Gastroesophageal sphincter (tissue), 4 donors: ENCODE data around the gene ADAR. TPM values are rescaled to one million over a fixed set of nuclear protein-coding genes. Genes with fewer than 3 reads are reported as not detected.
A peak's percentile ranks its signal among the peaks of the same experiment; 100 is the strongest.
"Not testable (repeated sequence)": the region's sequence is repeated elsewhere in the genome, so short reads cannot be mapped to it uniquely, and the experiment has no call there.

Source experiments
- ATAC-seq: fragments of 150-250 bp; one replicate; pipeline ENCODE4 v1.9.1; 2016; ENCODE audit warnings: mild to moderate bottlenecking, moderate library complexity
- H3K27ac ChIP-seq, 4 donors: fragments of 200-600 bp; sonication (generic) in 3 of 4; 1 replicate in 3 of 4; 2 replicates in 1 of 4; pipeline ENCODE4 v1.5.1; 2016 to 2019
- H3K27me3 ChIP-seq: fragments of 200-600 bp; sonication (generic); one replicate; pipeline ENCODE4 v1.5.1; 2019
- H3K36me3 ChIP-seq, 2 donors: fragments of 200-600 bp; sonication (generic); one replicate each; pipeline ENCODE4 v1.5.1; 2019; ENCODE audit warnings: control low read depth in 1 of 2
- H3K4me1 ChIP-seq, 3 donors: fragments of 200-600 bp; sonication (generic); 1 replicate in 2 of 3; 2 replicates in 1 of 3; pipeline ENCODE4 v1.5.1; 2016 to 2019; ENCODE audit warnings: control low read depth in 2 of 3
- H3K4me3 ChIP-seq, 2 donors: fragments of 200-600 bp; sonication (generic); one replicate each; pipeline ENCODE4 v1.5.1; 2019; ENCODE audit warnings: mild to moderate bottlenecking in 1 of 2, moderate library complexity in 1 of 2
- H3K9me3 ChIP-seq, 3 donors: fragments of 200-600 bp; sonication (generic); one replicate each; pipeline ENCODE4 v1.5.1; 2017 to 2019; ENCODE audit warnings: control low read depth in 2 of 3
- CTCF ChIP-seq, 4 experiments: fragments of 200-600 bp in 2 of 4; fragments of 450-650 bp in 2 of 4; sonication (generic) in 1 of 4; IDR thresholded peaks; one replicate each; pipeline ENCODE4 v1.5.1; 2017 to 2019; ENCODE audit warnings: antibody characterized with exemption in 4 of 4, mild to moderate bottlenecking in 2 of 4, moderate library complexity in 2 of 4
- EP300 ChIP-seq: sonication (generic); formaldehyde crosslinking; IDR thresholded peaks from one replicate; pipeline ENCODE4 v1.6.1; 2017; ENCODE audit warnings: antibody characterized with exemption, mild to moderate bottlenecking
- POLR2A ChIP-seq, 2 donors: fragments of 450-650 bp; IDR thresholded peaks; one replicate each; pipeline ENCODE4 v1.6.1; 2017; ENCODE audit warnings: antibody characterized with exemption in 2 of 2, mild to moderate bottlenecking in 2 of 2, moderate library complexity in 1 of 2
- POLR2AphosphoS5 ChIP-seq: sonication (generic); formaldehyde crosslinking; IDR thresholded peaks from one replicate; pipeline ENCODE4 v1.6.1; 2017; ENCODE audit warnings: antibody characterized with exemption
- WGBS, 2 donors: methylation state at CpG; one replicate each; pipeline ENCODE4 v1.1.5; 2018; ENCODE audit warnings: low coverage in 1 of 2; 5-methylcytosine and 5-hydroxymethylcytosine counted together
- total RNA-seq, 4 donors: library from RNA; depleted of rRNA; stranded (reverse); fragments of >200 nt; gene quantifications; one replicate each; pipeline ENCODE4 v1.1.0, GENCODE V29; 2016

The ADAR gene
- 100 to 1,000 TPM in 1 of 4 donors, 10 to 100 TPM in 3; 71.0 to 108 (median 90.4) TPM for total RNA-seq

- Histone ChIP-seq H3K4me3 (peak within 1 kb of the TSS; percentile 81 to 83), H3K27me3 (no peaks in the 10 kb centered on the region), H3K9me3 (no peaks in the 10 kb centered on the region), H3K4me1 (peaks cover 0 to 68% (median 10%) of the 10 kb centered on the region in 3 donors), H3K27ac (peak within 1 kb of the TSS; percentile 80 to 100 (median 96)), H3K36me3 (no peaks in the 10 kb centered on the region)
- TF ChIP-seq CTCF (IDR thresholded peaks at IDR 0.05) (peak in 2 of 4 experiments; percentile 13 to 26), POLR2A (IDR thresholded peaks at IDR 0.05) (peak; percentile 38 to 47), EP300 (no peak), POLR2AphosphoS5 (peak; percentile 77)
- ATAC-seq, result peak; percentile 96
- WGBS, 2 donors, result 0 to 1% methylated on average over 14 to 17 of the region's 59 CpGs
Measured at GRCh38 chr1:154607609-154608396, at the start of gene ADAR. ADAR (minus strand) TSS chr1:154608186; CDS start chr1:154608006, 180 bp downstream.

GRCh38 chr1:154657556-154657955 is 49.6 kb upstream of the ADAR start:
- no peak for ATAC-seq
- Histone ChIP-seq H3K4me1 (no peaks in the 10 kb centered on the region), H3K27ac (no peak overlapping the region), H3K27me3 (peaks cover 28% of the 10 kb centered on the region), H3K9me3 (no peaks in the 10 kb centered on the region), H3K4me3 (no peak overlapping the region), H3K36me3 (no peaks in the 10 kb centered on the region)
- TF ChIP-seq CTCF (IDR thresholded peaks at IDR 0.05) (no peak), POLR2AphosphoS5 (no peak), POLR2A (IDR thresholded peaks at IDR 0.05) (no peak), EP300 (no peak)
- 14% methylated on average over 2 of the region's 2 CpGs; no CpG with 5 or more reads in 1 of the 2 donors for WGBS, 2 donors

- H3K4me3 ChIP-seq, result no peak overlapping the region
- peaks cover 15% of the 10 kb centered on the region for H3K27me3 ChIP-seq
- H3K9me3 ChIP-seq, result no peaks in the 10 kb centered on the region
- ATAC-seq, result no peak
- H3K36me3 ChIP-seq, result no peaks in the 10 kb centered on the region
- no peak for TF ChIP-seq CTCF (IDR thresholded peaks at IDR 0.05)
- no peak for TF ChIP-seq EP300
- TF ChIP-seq POLR2AphosphoS5, result no peak
- no peak for TF ChIP-seq POLR2A (IDR thresholded peaks at IDR 0.05)
- H3K27ac ChIP-seq, result no peak overlapping the region
- no peaks in the 10 kb centered on the region for H3K4me1 ChIP-seq
Measured at GRCh38 chr1:154652893-154653292, 44.9 kb upstream of the ADAR start.

GRCh38 chr1:154644724-154645123 is 36.7 kb upstream of the ADAR start:
- not testable (repeated sequence) for H3K9me3 ChIP-seq, H3K4me1 ChIP-seq, H3K27me3 ChIP-seq, ATAC-seq, H3K27ac ChIP-seq, H3K36me3 ChIP-seq, H3K4me3 ChIP-seq
- WGBS, 2 donors, result 81% methylated on average over 3 of the region's 3 CpGs; no CpG with 5 or more reads in 1 of the 2 donors

- 63 to 67% methylated on average over 1 of the region's 1 CpG for WGBS, 2 donors
- Histone ChIP-seq H3K4me3 (no peak overlapping the region), H3K9me3 (peaks cover 0 to 13% (median 0%) of the 10 kb centered on the region in 3 donors), H3K27me3 (peaks cover 2% of the 10 kb centered on the region), H3K4me1 (no peaks in the 10 kb centered on the region), H3K27ac (no peak overlapping the region), H3K36me3 (no peaks in the 10 kb centered on the region)
- TF ChIP-seq POLR2A (IDR thresholded peaks at IDR 0.05) (no peak), POLR2AphosphoS5 (no peak), CTCF (IDR thresholded peaks at IDR 0.05) (no peak), EP300 (no peak)
- no peak for ATAC-seq
Measured at GRCh38 chr1:154641534-154641933, 33.5 kb upstream of the ADAR start.
